T-helper 17 cell (primary cell): ENCODE results near the gene ZFAND3. TPM values are rescaled to one million over a fixed set of nuclear protein-coding genes. Genes with fewer than 3 reads are reported as not detected.

Experiments used
- ATAC-seq: fragments of 150-1000 bp; cut with Tn5 transposase; 2 replicates; pipeline ENCODE4 v1.10.0; 2021; ENCODE audit warnings: mild to moderate bottlenecking, moderate library complexity
- DNase-seq, 3 donors: peaks; one replicate each; pipeline versions ENCODE4 v3.0.0 to v3.0.0-alpha.2; 2020 to 2021
- H3K9me3 ChIP-seq: one replicate; pipeline ENCODE4 v1.7.0; 2013; ENCODE audit warnings: low read length, mild to moderate bottlenecking; ENCODE audit not compliant: control insufficient read depth, poor library complexity, severe bottlenecking
- H3K27ac Mint-ChIP-seq: one replicate; pipeline ENCODE4 v1.8.0; 2022; ENCODE audit warnings: mild to moderate bottlenecking, moderate library complexity, mixed read lengths
- H3K27me3 Mint-ChIP-seq: one replicate; pipeline ENCODE4 v1.8.0; 2022; ENCODE audit warnings: mixed read lengths
- H3K36me3 Mint-ChIP-seq: one replicate; pipeline ENCODE4 v1.8.0; 2022; ENCODE audit warnings: low read depth, mixed read lengths
- H3K4me1 Mint-ChIP-seq: one replicate; pipeline ENCODE4 v1.8.0; 2022; ENCODE audit warnings: mild to moderate bottlenecking, mixed read lengths
- H3K4me3 Mint-ChIP-seq: one replicate; pipeline ENCODE4 v1.8.0; 2022; ENCODE audit warnings: mild to moderate bottlenecking, moderate library complexity, mixed read lengths
- total RNA-seq, 4 donors: library from RNA in 2 of 4; stranded (reverse) in 2 of 4; gene quantifications; one replicate each; pipeline ENCODE4 v1.2.3 and lab custom pipeline; 2022 to 2026

ZFAND3 gene
- total RNA-seq, 2 donors from 2014 or later, result 48.6 to 61.0 TPM

- H3K36me3 Mint-ChIP-seq, result no peaks in the 10 kb centered on the region
- no peak for ATAC-seq
- H3K9me3 ChIP-seq, result no peaks in the 10 kb centered on the region
- peaks cover 17% of the 10 kb centered on the region for H3K4me1 Mint-ChIP-seq
- H3K27ac Mint-ChIP-seq, result no peak overlapping the region
- DNase-seq, result no peak
- no peaks in the 10 kb centered on the region for H3K27me3 Mint-ChIP-seq
- H3K4me3 Mint-ChIP-seq, result no peak overlapping the region
Measured at GRCh38 chr6:38077488-38078030, 258.0 kb downstream of the ZFAND3 start.

GRCh38 chr6:38078671-38079070, 259.1 kb downstream of the ZFAND3 start:
- no peak overlapping the region for H3K27ac Mint-ChIP-seq
- ATAC-seq (no peak), DNase-seq (no peak)
- H3K9me3 ChIP-seq, result no peaks in the 10 kb centered on the region
- H3K36me3 Mint-ChIP-seq, result no peaks in the 10 kb centered on the region
- peaks cover 15% of the 10 kb centered on the region for H3K4me1 Mint-ChIP-seq
- H3K27me3 Mint-ChIP-seq, result no peaks in the 10 kb centered on the region
- no peak overlapping the region for H3K4me3 Mint-ChIP-seq

- Mint-ChIP-seq H3K4me1 (peaks cover 15% of the 10 kb centered on the region), H3K27me3 (no peaks in the 10 kb centered on the region), H3K36me3 (no peaks in the 10 kb centered on the region), H3K27ac (no peak overlapping the region), H3K4me3 (no peak overlapping the region)
- no peak for DNase-seq
- no peak for ATAC-seq
- H3K9me3 ChIP-seq, result no peaks in the 10 kb centered on the region
Measured at GRCh38 chr6:38079107-38079506, 259.6 kb downstream of the ZFAND3 start.

- DNase-seq (no peak), ATAC-seq (no peak)
- peaks cover 15% of the 10 kb centered on the region for H3K4me1 Mint-ChIP-seq
- no peaks in the 10 kb centered on the region for H3K36me3 Mint-ChIP-seq
- H3K9me3 ChIP-seq, result no peaks in the 10 kb centered on the region
- H3K4me3 Mint-ChIP-seq, result no peak overlapping the region
- no peaks in the 10 kb centered on the region for H3K27me3 Mint-ChIP-seq
- H3K27ac Mint-ChIP-seq, result no peak overlapping the region
Measured at GRCh38 chr6:38079537-38079936, 260.0 kb downstream of the ZFAND3 start.

- Mint-ChIP-seq H3K27me3 (no peaks in the 10 kb centered on the region), H3K27ac (no peak overlapping the region), H3K36me3 (peaks cover 2% of the 10 kb centered on the region), H3K4me1 (peaks cover 15% of the 10 kb centered on the region), H3K4me3 (no peak overlapping the region)
- no peaks in the 10 kb centered on the region for H3K9me3 ChIP-seq
- no peak for ATAC-seq
- no peak for DNase-seq
Measured at GRCh38 chr6:38080360-38080759, 260.8 kb downstream of the ZFAND3 start.

- no peaks in the 10 kb centered on the region for H3K27me3 Mint-ChIP-seq
- H3K4me3 Mint-ChIP-seq, result no peak overlapping the region
- no peaks in the 10 kb centered on the region for H3K9me3 ChIP-seq
- no peak overlapping the region for H3K27ac Mint-ChIP-seq
- no peak for DNase-seq
- no peak for ATAC-seq
- H3K36me3 Mint-ChIP-seq, result peaks cover 2% of the 10 kb centered on the region
- peaks cover 15% of the 10 kb centered on the region for H3K4me1 Mint-ChIP-seq
Measured at GRCh38 chr6:38080889-38081288, 261.4 kb downstream of the ZFAND3 start.

- Mint-ChIP-seq H3K4me3 (no peak overlapping the region), H3K27me3 (no peaks in the 10 kb centered on the region), H3K4me1 (peaks cover 12% of the 10 kb centered on the region), H3K36me3 (peaks cover 2% of the 10 kb centered on the region), H3K27ac (no peak overlapping the region)
- DNase-seq, result no peak
- ATAC-seq, result no peak
- H3K9me3 ChIP-seq, result no peaks in the 10 kb centered on the region
Measured at GRCh38 chr6:38085031-38085430, 265.5 kb downstream of the ZFAND3 start.

- no peaks in the 10 kb centered on the region for H3K27me3 Mint-ChIP-seq
- DNase-seq (no peak), ATAC-seq (no peak)
- H3K9me3 ChIP-seq, result no peaks in the 10 kb centered on the region
- no peak overlapping the region for H3K27ac Mint-ChIP-seq
- H3K4me3 Mint-ChIP-seq, result no peak overlapping the region
- peaks cover 2% of the 10 kb centered on the region for H3K36me3 Mint-ChIP-seq
- peaks cover 7% of the 10 kb centered on the region for H3K4me1 Mint-ChIP-seq
Measured at GRCh38 chr6:38086346-38086745, 266.8 kb downstream of the ZFAND3 start.

- Mint-ChIP-seq H3K4me3 (no peak overlapping the region), H3K4me1 (peaks cover 5% of the 10 kb centered on the region), H3K36me3 (peaks cover 2% of the 10 kb centered on the region), H3K27ac (no peak overlapping the region), H3K27me3 (no peaks in the 10 kb centered on the region)
- no peak for DNase-seq
- no peak for ATAC-seq
- no peaks in the 10 kb centered on the region for H3K9me3 ChIP-seq
Measured at GRCh38 chr6:38088010-38088409, 268.5 kb downstream of the ZFAND3 start.

- Mint-ChIP-seq H3K27me3 (no peaks in the 10 kb centered on the region), H3K4me3 (no peak overlapping the region), H3K36me3 (peaks cover 2% of the 10 kb centered on the region), H3K4me1 (peaks cover 5% of the 10 kb centered on the region), H3K27ac (no peak overlapping the region)
- DNase-seq, result no peak
- ATAC-seq, result no peak
- no peaks in the 10 kb centered on the region for H3K9me3 ChIP-seq
Measured at GRCh38 chr6:38088829-38089228, 269.3 kb downstream of the ZFAND3 start.

- Mint-ChIP-seq H3K27ac (no peak overlapping the region), H3K36me3 (peaks cover 2% of the 10 kb centered on the region), H3K4me3 (no peak overlapping the region), H3K4me1 (peaks cover 5% of the 10 kb centered on the region), H3K27me3 (no peaks in the 10 kb centered on the region)
- DNase-seq, result no peak
- no peak for ATAC-seq
- H3K9me3 ChIP-seq, result no peaks in the 10 kb centered on the region
Measured at GRCh38 chr6:38091613-38092012, 272.1 kb downstream of the ZFAND3 start.

- DNase-seq, result no peak
- ATAC-seq, result no peak
- Mint-ChIP-seq H3K27me3 (no peaks in the 10 kb centered on the region), H3K27ac (no peak overlapping the region), H3K4me3 (no peak overlapping the region), H3K36me3 (peaks cover 3% of the 10 kb centered on the region), H3K4me1 (peaks cover 6% of the 10 kb centered on the region)
- H3K9me3 ChIP-seq, result no peaks in the 10 kb centered on the region
Measured at GRCh38 chr6:38092465-38092864, 272.9 kb downstream of the ZFAND3 start.

GRCh38 chr6:38092964-38093363, 273.4 kb downstream of the ZFAND3 start:
- ATAC-seq, result no peak
- no peaks in the 10 kb centered on the region for H3K9me3 ChIP-seq
- H3K36me3 Mint-ChIP-seq, result peaks cover 5% of the 10 kb centered on the region
- H3K4me3 Mint-ChIP-seq, result no peak overlapping the region
- H3K4me1 Mint-ChIP-seq, result peaks cover 9% of the 10 kb centered on the region
- DNase-seq, result no peak
- H3K27ac Mint-ChIP-seq, result no peak overlapping the region
- H3K27me3 Mint-ChIP-seq, result no peaks in the 10 kb centered on the region

- H3K4me3 Mint-ChIP-seq, result no peak overlapping the region
- ATAC-seq (no peak), DNase-seq (no peak)
- peaks cover 5% of the 10 kb centered on the region for H3K36me3 Mint-ChIP-seq
- no peaks in the 10 kb centered on the region for H3K9me3 ChIP-seq
- H3K4me1 Mint-ChIP-seq, result peaks cover 6% of the 10 kb centered on the region
- H3K27ac Mint-ChIP-seq, result no peak overlapping the region
- no peaks in the 10 kb centered on the region for H3K27me3 Mint-ChIP-seq
Measured at GRCh38 chr6:38095054-38095453, 275.5 kb downstream of the ZFAND3 start.
